Left renal pelvis (tissue), 4 donors: ENCODE data around the gene ELOVL4. TPM values are rescaled to one million over a fixed set of nuclear protein-coding genes. Genes with fewer than 3 reads are reported as not detected.

Source experiments
- DNase-seq, 4 donors: peaks; one replicate each; pipeline ENCODE4 v3.0.0-alpha.2; 2013; ENCODE audit warnings: low read depth in 4 of 4, low spot score in 3 of 4
- polyA plus RNA-seq, 4 donors: library from polyadenylated mRNA; unstranded; fragments of 120-200 nt; gene quantifications; one replicate each; pipeline ENCODE4 v1.2.1, GENCODE V29; 2013; ENCODE audit not compliant: insufficient read length in 4 of 4

ELOVL4 gene
- polyA plus RNA-seq, 4 donors, result 3.2 to 8.0 (median 4.1) TPM

- DNase-seq, result no peak
Observed at GRCh38 chr6:79922018-79922417, 25.3 kb downstream of the ELOVL4 start.

- no peak for DNase-seq
Observed at GRCh38 chr6:79913369-79913768, 34.0 kb downstream of the ELOVL4 start.

GRCh38 chr6:79911992-79912391, 35.4 kb downstream of the ELOVL4 start:
- DNase-seq, result no peak

- no peak for DNase-seq
Observed at GRCh38 chr6:79909517-79909916, 37.8 kb downstream of the ELOVL4 start.

GRCh38 chr6:79902046-79902445, 45.3 kb downstream of the ELOVL4 start:
- DNase-seq, result no peak

- DNase-seq, result no peak
Observed at GRCh38 chr6:79898076-79898475, 49.3 kb downstream of the ELOVL4 start.

GRCh38 chr6:79896075-79896449, 51.3 kb downstream of the ELOVL4 start:
- no peak for DNase-seq

- no peak for DNase-seq
Observed at GRCh38 chr6:79895382-79896074, 51.8 kb downstream of the ELOVL4 start.

- DNase-seq, result no peak
Observed at GRCh38 chr6:79894939-79895338, 52.4 kb downstream of the ELOVL4 start.

- DNase-seq, result no peak
Observed at GRCh38 chr6:79888587-79888986, 58.8 kb downstream of the ELOVL4 start.

GRCh38 chr6:79878142-79878748, 69.1 kb downstream of the ELOVL4 start:
- DNase-seq, result no peak

GRCh38 chr6:79874531-79875134, 72.7 kb downstream of the ELOVL4 start:
- no peak for DNase-seq

GRCh38 chr6:79872986-79873385, 74.4 kb downstream of the ELOVL4 start:
- no peak for DNase-seq

- DNase-seq, result no peak
Observed at GRCh38 chr6:79872303-79872702, 75.0 kb downstream of the ELOVL4 start.

- DNase-seq, result peak; percentile 32 to 50 (median 44)
Observed at GRCh38 chr6:79869600-79870084, 77.7 kb downstream of the ELOVL4 start.

- DNase-seq, result no peak
Observed at GRCh38 chr6:79869184-79869583, 78.2 kb downstream of the ELOVL4 start.

- DNase-seq, result peak; percentile 61 to 71 (median 66)
Observed at GRCh38 chr6:79868098-79868722, 79.1 kb downstream of the ELOVL4 start.
